NCI-H345 treated with DMSO at 0.1 percent for 48 hours (cell line): ENCODE data around the gene WDR91.

Experiments
- DNase-seq: peaks from one replicate; lab custom pipeline; 2025; ENCODE audit not compliant: unreplicated experiment; lab: John Stamatoyannopoulos, UW

WDR91 gene

GRCh38 chr7:135162382-135163001 lies 48.8 kb downstream of the WDR91 start:
- DNase-seq, result no peak

- no peak for DNase-seq
Measured at GRCh38 chr7:135161669-135162068, 49.7 kb downstream of the WDR91 start.

- no peak for DNase-seq
Measured at GRCh38 chr7:135160858-135161653, 50.3 kb downstream of the WDR91 start.

DNA sequence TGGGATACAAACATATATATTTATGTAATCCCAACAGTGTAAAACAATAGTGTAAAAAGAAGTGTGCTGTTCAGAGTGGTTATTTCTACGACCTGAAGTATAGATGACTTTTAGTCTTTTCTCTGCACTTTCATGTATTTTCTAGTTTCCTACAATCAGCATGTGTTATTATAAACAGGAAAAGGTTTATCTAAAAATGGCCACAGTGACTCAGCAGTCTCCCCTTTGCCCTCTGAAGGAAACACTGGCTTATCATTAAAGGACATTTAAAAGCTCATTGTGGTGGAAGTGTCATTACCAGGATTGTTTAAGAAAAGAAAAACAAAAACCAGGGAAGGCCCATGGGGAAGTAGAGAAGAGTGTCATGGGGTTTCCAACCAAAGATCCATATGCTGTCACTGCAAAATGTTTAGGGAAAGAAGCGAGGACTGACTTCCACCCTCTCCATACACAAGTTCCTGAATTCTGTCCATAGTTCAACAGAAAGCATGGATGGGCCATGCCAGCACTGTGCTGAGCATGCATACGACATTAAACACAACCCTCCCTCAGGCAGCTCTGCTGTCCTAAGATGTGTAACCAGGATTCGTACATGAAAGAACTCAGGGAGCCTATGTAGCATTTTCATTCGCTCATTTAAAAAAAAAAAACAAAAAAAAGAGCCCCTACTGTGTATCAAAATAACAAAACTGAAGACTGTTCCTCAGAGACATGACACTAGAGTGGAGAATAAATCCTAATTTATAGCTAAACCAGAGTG lies 51.0 kb downstream of the WDR91 start:
- DNase-seq, result no peak

DNA sequence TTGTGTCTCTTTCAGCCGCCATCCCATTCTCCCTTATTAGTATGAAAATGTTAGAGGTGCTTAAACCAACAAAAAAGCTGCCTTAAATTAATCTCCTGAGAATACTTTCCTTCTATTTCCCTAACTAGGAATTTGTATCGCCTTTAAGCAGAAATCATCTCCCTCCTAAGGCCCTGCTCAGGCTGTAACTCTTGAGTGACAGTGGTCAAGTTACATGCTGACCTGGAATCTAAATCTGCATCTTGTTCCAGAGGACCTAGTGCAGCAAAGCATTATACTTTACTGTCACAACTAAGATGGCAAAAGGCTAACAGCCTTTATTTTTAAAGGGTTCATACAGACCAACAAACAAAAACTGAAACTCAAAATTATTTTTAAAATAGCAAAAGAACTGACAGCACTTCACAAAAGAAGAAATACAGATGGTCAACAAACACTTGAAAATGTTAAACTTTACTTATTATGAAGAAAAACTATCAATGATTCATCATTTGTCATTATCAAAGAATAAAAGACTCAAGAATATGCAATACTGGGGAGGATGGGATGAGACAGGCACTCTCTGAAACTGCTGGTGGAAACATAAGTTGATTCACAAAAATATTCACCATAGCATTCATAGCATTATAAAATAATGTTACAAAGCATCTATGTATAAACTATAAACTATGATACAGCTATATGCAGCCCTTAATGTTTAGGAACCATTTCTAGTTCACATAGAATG lies 51.8 kb downstream of the WDR91 start:
- no peak for DNase-seq

- no peak for DNase-seq
Measured at GRCh38 chr7:135158874-135159273, 52.5 kb downstream of the WDR91 start.

GRCh38 chr7:135158141-135158655 lies 53.1 kb downstream of the WDR91 start:
- no peak for DNase-seq

GRCh38 chr7:135156290-135156689 lies 55.0 kb downstream of the WDR91 start:
- DNase-seq, result no peak

- no peak for DNase-seq
Measured at GRCh38 chr7:135154734-135155133, 56.6 kb downstream of the WDR91 start.

DNA sequence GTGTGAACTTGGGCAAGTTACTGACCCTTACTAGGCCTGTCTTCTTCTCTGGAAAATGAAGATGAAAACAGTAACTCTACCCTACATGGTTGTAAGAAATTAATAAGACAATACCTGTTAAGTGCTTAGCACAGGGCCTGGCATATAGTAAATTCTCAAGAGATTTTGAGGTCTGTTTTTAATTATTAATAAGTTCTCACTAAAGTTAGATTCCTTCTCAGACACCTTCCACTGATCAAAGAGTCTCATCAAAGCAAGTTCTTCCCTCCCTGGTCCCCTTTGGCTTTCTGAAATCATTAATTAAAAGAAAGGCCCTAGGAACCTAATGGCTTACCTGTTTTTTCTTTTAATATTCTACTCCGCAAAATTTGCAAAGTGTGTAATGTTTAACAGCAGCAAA lies 58.9 kb downstream of the WDR91 start:
- no peak for DNase-seq

DNA sequence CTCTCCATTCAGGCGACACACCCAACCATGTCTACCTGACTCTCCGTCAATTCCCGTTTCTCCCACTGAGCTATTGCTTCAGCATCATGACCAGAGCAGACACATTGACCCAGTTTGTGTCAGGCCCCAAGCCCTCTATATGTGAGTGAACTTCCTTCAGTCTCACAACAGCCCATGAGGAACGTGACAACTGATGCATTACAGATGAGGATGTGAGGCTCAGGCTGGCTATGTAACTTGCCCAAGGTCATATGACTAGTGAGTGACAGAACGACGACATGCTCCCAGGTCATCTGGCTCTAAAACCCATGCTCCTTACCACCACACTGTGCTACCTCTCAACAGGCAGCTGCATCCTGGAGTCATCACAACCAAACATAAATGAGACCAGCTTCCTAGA lies 59.8 kb downstream of the WDR91 start:
- no peak for DNase-seq

GRCh38 chr7:135151132-135151531 lies 60.2 kb downstream of the WDR91 start:
- no peak for DNase-seq

GRCh38 chr7:135150072-135150782 lies 61.1 kb downstream of the WDR91 start:
- DNase-seq, result no peak

DNA sequence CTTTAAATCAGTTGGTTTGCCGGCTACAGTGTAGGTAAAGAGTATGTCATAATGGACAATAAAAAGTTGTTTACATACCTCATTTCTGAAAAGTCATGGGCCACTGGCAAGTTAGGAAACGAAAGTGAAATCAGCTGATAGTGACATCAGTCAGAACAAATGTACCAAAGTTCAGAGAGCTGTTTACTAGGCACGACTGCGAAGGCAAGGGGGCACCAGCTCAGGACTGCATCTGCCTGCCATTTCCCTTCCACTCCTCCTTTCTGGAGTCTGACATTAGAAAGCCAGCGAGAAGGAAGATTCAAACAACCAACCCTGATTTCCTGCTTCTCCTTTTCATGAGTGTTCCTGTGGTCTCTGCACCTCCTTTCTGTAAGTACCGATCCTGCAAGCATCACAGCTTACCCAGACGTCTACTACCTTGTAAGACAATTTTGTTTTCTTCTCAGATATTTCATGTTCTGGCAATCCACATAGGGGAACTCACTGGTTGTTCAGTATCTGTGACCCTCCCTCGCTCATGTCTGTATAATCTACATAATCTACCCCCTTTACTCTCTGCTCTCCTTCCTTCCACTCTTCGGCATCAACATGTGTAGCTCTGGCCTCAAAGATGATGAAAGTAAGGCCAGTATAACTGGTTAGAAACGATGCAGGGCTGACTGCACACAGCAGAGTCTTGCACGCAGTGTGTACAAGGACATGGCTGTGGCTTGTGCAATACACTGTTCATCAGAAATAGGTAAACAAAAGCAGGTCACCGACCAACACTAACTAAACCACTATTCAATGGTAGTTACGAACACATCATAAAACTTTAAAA lies 63.2 kb downstream of the WDR91 start, which contains the start of gene TMEM140:
TMEM140 (plus strand) TSS at position 174 of the 823 bp plus-strand sequence. CDS start 16,370 bp downstream, outside the sequence.
- no peak for DNase-seq

DNA sequence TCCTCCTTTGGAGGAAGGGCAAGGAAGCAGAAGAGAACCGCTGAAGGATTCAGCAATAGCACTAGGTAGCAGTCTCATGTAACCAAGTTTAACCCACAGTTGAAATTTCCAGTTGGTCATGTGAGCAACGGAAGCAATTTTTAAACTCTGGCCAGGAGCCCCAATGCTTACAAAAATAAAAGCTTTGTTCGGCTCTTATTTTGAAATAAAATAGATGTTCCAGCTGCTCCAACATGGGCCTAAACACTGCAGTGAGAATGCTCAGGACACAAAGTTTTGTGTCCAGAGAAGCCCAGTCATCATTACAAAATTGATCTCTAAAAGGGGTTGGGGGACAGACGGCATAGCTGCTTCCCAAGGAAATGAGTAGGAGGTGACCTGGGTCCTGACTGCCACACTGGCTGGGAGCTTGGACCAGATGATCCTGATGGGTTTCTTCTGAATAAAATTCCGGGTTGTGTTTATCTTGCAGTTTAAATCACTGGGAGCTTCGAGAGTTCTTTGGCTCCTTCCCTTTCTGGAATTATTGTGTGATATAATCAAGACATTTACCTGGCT lies 63.9 kb downstream of the WDR91 start:
- no peak for DNase-seq

GRCh38 chr7:135143885-135144668 lies 67.2 kb downstream of the WDR91 start:
- no peak for DNase-seq
